GM18858 (cell line): ENCODE data around the gene LXN.

ENCODE experiments used
- ATAC-seq: cut with Tn5 transposase; IDR thresholded peaks from one replicate; pipeline ENCODE4 v1.9.1; 2021; ENCODE audit not compliant: unreplicated experiment

The LXN gene

GRCh38 chr3:158671821-158672214, 630 bp downstream of the LXN start:
- no peak for ATAC-seq

GRCh38 chr3:158668506-158668905, 3.9 kb downstream of the LXN start:
- ATAC-seq: no peak

- ATAC-seq: no peak
Measured at GRCh38 chr3:158666416-158666815, 6.0 kb downstream of the LXN start.

GRCh38 chr3:158663832-158664231, 8.6 kb downstream of the LXN start:
- no peak for ATAC-seq

- no peak for ATAC-seq
Measured at GRCh38 chr3:158663246-158663645, 9.2 kb downstream of the LXN start.

GRCh38 chr3:158660711-158661110, 11.7 kb downstream of the LXN start:
- ATAC-seq: no peak

GRCh38 chr3:158659454-158660237, 12.8 kb downstream of the LXN start:
- ATAC-seq: no peak

GRCh38 chr3:158658889-158659288, 13.6 kb downstream of the LXN start:
- no peak for ATAC-seq

- no peak for ATAC-seq
Measured at GRCh38 chr3:158652463-158652862, 20.0 kb downstream of the LXN start.

- no peak for ATAC-seq
Measured at GRCh38 chr3:158651192-158651591, 21.3 kb downstream of the LXN start.

- ATAC-seq: no peak
Measured at GRCh38 chr3:158649791-158650190, 22.7 kb downstream of the LXN start.

GRCh38 chr3:158644345-158644908, 28.0 kb downstream of the LXN start, which contains the start of gene GFM1:
Gene GFM1 (plus strand): TSS chr3:158644527. CDS start chr3:158644635, 108 bp downstream.
- peak; percentile 99 for ATAC-seq

GRCh38 chr3:158642474-158643210, 29.8 kb downstream of the LXN start:
- no peak for ATAC-seq

- no peak for ATAC-seq
Measured at GRCh38 chr3:158642005-158642404, 30.4 kb downstream of the LXN start.

- no peak for ATAC-seq
Measured at GRCh38 chr3:158640646-158641045, 31.8 kb downstream of the LXN start.

- ATAC-seq: no peak
Measured at GRCh38 chr3:158631981-158632380, 40.5 kb downstream of the LXN start.

GRCh38 chr3:158625881-158626280, 46.6 kb downstream of the LXN start:
- ATAC-seq: no peak

- no peak for ATAC-seq
Measured at GRCh38 chr3:158617982-158618875, 54.2 kb downstream of the LXN start.
